ENCODE measurements around the gene VEZT.
"Not testable (repeated sequence)": the region's sequence is repeated elsewhere in the genome, so short reads cannot be mapped to it uniquely, and the experiment has no call there.

VEZT gene

GRCh38 chr12:95257541-95257940 is 39.9 kb downstream of the VEZT start:
- DNase-seq (ENCODE audit: low read depth in 2 of 2) = no peak

GRCh38 chr12:95258151-95258550 is 40.5 kb downstream of the VEZT start:
- no peak for DNase-seq (ENCODE audit: low read depth in 2 of 2)

GRCh38 chr12:95258803-95259202 is 41.2 kb downstream of the VEZT start:
- DNase-seq (ENCODE audit: low read depth in 2 of 2) = no peak

- DNase-seq (ENCODE audit: low read depth in 2 of 2) = no peak
Measured at GRCh38 chr12:95259368-95259767, 41.8 kb downstream of the VEZT start.

- no peak for DNase-seq (ENCODE audit: low read depth in 2 of 2)
Measured at GRCh38 chr12:95261109-95261508, 43.5 kb downstream of the VEZT start.

GRCh38 chr12:95262808-95263207 is 45.2 kb downstream of the VEZT start:
- DNase-seq (ENCODE audit: low read depth in 2 of 2) = no peak

- DNase-seq (ENCODE audit: low read depth in 2 of 2) = no peak
Measured at GRCh38 chr12:95265765-95266164, 48.2 kb downstream of the VEZT start.

- DNase-seq (ENCODE audit: low read depth in 2 of 2) = no peak
Measured at GRCh38 chr12:95266254-95266653, 48.6 kb downstream of the VEZT start.

- DNase-seq (ENCODE audit: low read depth in 2 of 2) = no peak
Measured at GRCh38 chr12:95269892-95270291, 52.3 kb downstream of the VEZT start.

- no peak for DNase-seq (ENCODE audit: low read depth in 2 of 2)
Measured at GRCh38 chr12:95271465-95271864, 53.9 kb downstream of the VEZT start.

- no peak for DNase-seq (ENCODE audit: low read depth in 2 of 2)
Measured at GRCh38 chr12:95277139-95277538, 59.5 kb downstream of the VEZT start.

GRCh38 chr12:95279856-95280255 is 62.2 kb downstream of the VEZT start:
- no peak for DNase-seq (ENCODE audit: low read depth in 2 of 2)

GRCh38 chr12:95282266-95282665 is 64.7 kb downstream of the VEZT start:
- no peak for DNase-seq (ENCODE audit: low read depth in 2 of 2)

- no peak for DNase-seq (ENCODE audit: low read depth in 2 of 2)
Measured at GRCh38 chr12:95283371-95283770, 65.8 kb downstream of the VEZT start.

- no peak for DNase-seq (ENCODE audit: low read depth in 2 of 2)
Measured at GRCh38 chr12:95286713-95287112, 69.1 kb downstream of the VEZT start.

GRCh38 chr12:95291501-95291900 is 73.9 kb downstream of the VEZT start:
- DNase-seq (ENCODE audit: low read depth in 2 of 2) = no peak

GRCh38 chr12:95298916-95299315 is 81.3 kb downstream of the VEZT start:
- no peak for DNase-seq (ENCODE audit: low read depth in 2 of 2)

GRCh38 chr12:95300286-95300685 is 82.7 kb downstream of the VEZT start:
- no peak for DNase-seq (ENCODE audit: low read depth in 2 of 2)

GRCh38 chr12:95303476-95303875 is 85.9 kb downstream of the VEZT start:
- no peak for DNase-seq (ENCODE audit: low read depth in 2 of 2)

GRCh38 chr12:95304673-95305198 is 87.1 kb downstream of the VEZT start:
- no peak for DNase-seq (ENCODE audit: low read depth in 2 of 2)

GRCh38 chr12:95312656-95313055 is 95.0 kb downstream of the VEZT start:
- no peak for DNase-seq (ENCODE audit: low read depth in 2 of 2)

- DNase-seq (ENCODE audit: low read depth in 2 of 2) = not testable (repeated sequence)
Measured at GRCh38 chr12:95314756-95315155, 97.1 kb downstream of the VEZT start.

GRCh38 chr12:95316798-95317197 is 99.2 kb downstream of the VEZT start:
- DNase-seq (ENCODE audit: low read depth in 2 of 2) = no peak

- no peak for DNase-seq (ENCODE audit: low read depth in 2 of 2)
Measured at GRCh38 chr12:95318071-95318545, 100.5 kb downstream of the VEZT start.

All from activated CD8-positive, alpha-beta memory T cell treated with anti-CD3 and anti-CD28 coated beads for 4 hours (primary cell).